Skeletal muscle tissue (tissue), 4 donors: Measurements from ENCODE around the gene CD93. TPM values are rescaled to one million over a fixed set of nuclear protein-coding genes. Genes with fewer than 3 reads are reported as not detected.

Experiments used
- H3K27ac ChIP-seq: one replicate; pipeline ENCODE4 v1.7.0; 2013; ENCODE audit warnings: mild to moderate bottlenecking, low read depth, low read length, inconsistent platforms
- H3K27me3 ChIP-seq, 3 donors: one replicate each; pipeline ENCODE4 v1.7.0; 2013; ENCODE audit warnings: low read length in 3 of 3; ENCODE audit not compliant: control insufficient read depth in 3 of 3, insufficient read depth in 3 of 3
- H3K36me3 ChIP-seq, 3 donors: one replicate each; pipeline ENCODE4 v1.7.0; 2013; ENCODE audit warnings: low read length in 3 of 3; ENCODE audit not compliant: control insufficient read depth in 3 of 3, insufficient read depth in 3 of 3
- H3K4me1 ChIP-seq, 3 donors: one replicate each; pipeline ENCODE4 v1.7.0; 2013; ENCODE audit warnings: low read length in 3 of 3, mild to moderate bottlenecking in 3 of 3; ENCODE audit not compliant: control insufficient read depth in 3 of 3, insufficient read depth in 3 of 3
- H3K4me3 ChIP-seq, 3 donors: one replicate each; pipeline ENCODE4 v1.7.0; 2013; ENCODE audit warnings: low read length in 3 of 3
- H3K9ac ChIP-seq, 3 donors: one replicate each; pipeline ENCODE4 v1.7.0; 2013; ENCODE audit warnings: low read length in 3 of 3, mild to moderate bottlenecking in 3 of 3, moderate library complexity in 2 of 3, low read depth in 1 of 3
- H3K9me3 ChIP-seq, 3 donors: one replicate each; pipeline ENCODE4 v1.7.0; 2013; ENCODE audit warnings: low read length in 3 of 3; ENCODE audit not compliant: control insufficient read depth in 3 of 3
- total RNA-seq: library from RNA; depleted of rRNA; stranded (reverse); fragments of >200 nt; gene quantifications from one replicate; pipeline ENCODE4 v1.2.3, GENCODE V29; 2014
- donor health status: Osteomylitis.

Gene CD93
- total RNA-seq, 1 donor from 2014 or later: 76.7 TPM

GRCh38 chr20:23033918-23034317 lies 52.2 kb downstream of the CD93 start:
- no peaks in the 10 kb centered on the region for H3K9me3 ChIP-seq
- peaks cover 0 to 4% (median 2%) of the 10 kb centered on the region in 3 donors for H3K4me1 ChIP-seq
- H3K27ac ChIP-seq: no peak overlapping the region
- no peak overlapping the region for H3K4me3 ChIP-seq
- H3K9ac ChIP-seq: no peak overlapping the region
- peaks cover 20 to 33% (median 25%) of the 10 kb centered on the region in 3 donors for H3K27me3 ChIP-seq
- no peaks in the 10 kb centered on the region for H3K36me3 ChIP-seq

- H3K9ac ChIP-seq: no peak overlapping the region
- H3K27ac ChIP-seq: no peak overlapping the region
- H3K4me3 ChIP-seq: no peak overlapping the region
- H3K9me3 ChIP-seq: no peaks in the 10 kb centered on the region
- peaks cover 0 to 4% (median 2%) of the 10 kb centered on the region in 3 donors for H3K4me1 ChIP-seq
- H3K36me3 ChIP-seq: no peaks in the 10 kb centered on the region
- H3K27me3 ChIP-seq: peaks cover 20 to 23% (median 23%) of the 10 kb centered on the region in 3 donors
Observed at GRCh38 chr20:23032750-23033078, 53.4 kb downstream of the CD93 start.

- Histone ChIP-seq H3K9me3 (no peaks in the 10 kb centered on the region), H3K27me3 (peaks cover 19 to 22% (median 20%) of the 10 kb centered on the region in 3 donors), H3K27ac (no peak overlapping the region), H3K36me3 (no peaks in the 10 kb centered on the region), H3K4me3 (no peak overlapping the region), H3K9ac (no peak overlapping the region), H3K4me1 (peaks cover 0 to 4% (median 2%) of the 10 kb centered on the region in 3 donors)
Observed at GRCh38 chr20:23032056-23032749, 53.9 kb downstream of the CD93 start.

- Histone ChIP-seq H3K27ac (no peak overlapping the region), H3K4me3 (no peak overlapping the region), H3K9ac (no peak overlapping the region), H3K9me3 (no peaks in the 10 kb centered on the region), H3K4me1 (peaks cover 0 to 4% (median 2%) of the 10 kb centered on the region in 3 donors), H3K27me3 (peaks cover 14 to 18% (median 14%) of the 10 kb centered on the region in 3 donors), H3K36me3 (no peaks in the 10 kb centered on the region)
Observed at GRCh38 chr20:23031346-23031745, 54.8 kb downstream of the CD93 start.

Other genes with a start within 250 kb of the CD93 start
- gene SSTR4, start 51.0 kb downstream of the CD93 start, total RNA-seq: not detected
- gene THBD, start 36.7 kb downstream of the CD93 start, total RNA-seq: 6.8 TPM